HG03442 (cell line): ENCODE data around the gene PNMA8C.
"Not testable (repeated sequence)": the region's sequence is repeated elsewhere in the genome, so short reads cannot be mapped to it uniquely, and the experiment has no call there.

Experiments
- ATAC-seq: cut with Tn5 transposase; IDR thresholded peaks from one replicate; pipeline ENCODE4 v1.9.1; 2021; ENCODE audit warnings: mild to moderate bottlenecking, moderate library complexity; ENCODE audit not compliant: unreplicated experiment

Gene PNMA8C

DNA sequence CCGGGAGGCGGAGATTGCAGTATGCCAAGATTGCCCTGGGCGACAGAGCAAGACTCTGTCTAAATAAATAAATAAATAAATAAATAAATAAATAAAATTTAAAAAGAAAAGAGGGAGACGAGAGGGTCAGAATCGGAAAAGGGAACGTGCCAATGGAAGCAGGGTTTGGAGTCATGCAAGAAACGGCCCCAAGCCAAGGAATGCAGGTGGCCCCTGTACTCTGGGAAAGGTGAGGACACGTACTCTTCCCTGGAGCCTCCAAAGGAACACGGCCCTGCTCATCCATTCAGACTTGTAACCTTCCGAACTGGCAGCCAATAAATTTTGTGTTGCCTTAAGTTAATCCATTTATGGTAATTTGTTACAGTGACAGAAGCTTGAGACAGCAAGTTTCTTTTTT, 19.9 kb upstream of the PNMA8C start:
- no peak for ATAC-seq

DNA sequence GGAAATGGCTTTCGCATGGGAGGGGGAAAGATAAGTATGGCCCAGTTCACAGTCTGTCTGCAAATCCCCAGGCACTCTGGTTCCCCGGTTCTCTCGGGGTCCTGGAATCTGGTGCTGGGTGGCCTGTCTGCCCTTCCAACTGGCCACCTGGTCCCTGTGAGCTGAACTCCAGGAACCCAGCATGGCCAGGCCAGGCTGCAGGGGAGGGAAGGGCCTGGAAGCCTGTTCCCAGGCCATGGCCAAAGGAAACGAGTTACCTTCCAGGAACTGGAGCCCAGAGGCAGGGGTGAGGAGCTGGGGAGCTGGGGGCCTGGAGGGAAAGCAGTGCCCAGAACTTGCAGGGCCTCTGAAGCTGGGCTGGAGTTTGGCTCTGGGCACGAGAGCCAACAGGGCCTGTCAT, 19.1 kb upstream of the PNMA8C start:
- no peak for ATAC-seq

DNA sequence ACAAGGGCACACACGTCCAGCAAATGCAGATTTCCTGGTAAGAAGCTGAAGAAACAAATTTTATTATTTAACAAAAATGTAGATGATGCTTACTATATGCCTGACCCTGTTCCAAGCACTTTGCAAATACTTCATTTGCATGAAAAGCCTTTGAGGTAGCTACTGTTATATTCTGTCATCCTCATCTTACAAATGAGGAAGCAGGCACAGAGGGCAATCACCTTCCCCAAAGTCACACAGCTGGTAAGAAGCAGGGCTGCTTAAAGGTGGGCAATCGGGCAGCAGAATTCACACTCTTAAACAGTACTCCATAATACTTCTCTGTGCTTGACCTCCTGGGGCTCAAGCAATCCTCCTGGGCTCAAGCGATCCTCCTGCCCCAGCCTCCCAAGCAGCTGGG, 18.3 kb upstream of the PNMA8C start:
- ATAC-seq, result no peak

DNA sequence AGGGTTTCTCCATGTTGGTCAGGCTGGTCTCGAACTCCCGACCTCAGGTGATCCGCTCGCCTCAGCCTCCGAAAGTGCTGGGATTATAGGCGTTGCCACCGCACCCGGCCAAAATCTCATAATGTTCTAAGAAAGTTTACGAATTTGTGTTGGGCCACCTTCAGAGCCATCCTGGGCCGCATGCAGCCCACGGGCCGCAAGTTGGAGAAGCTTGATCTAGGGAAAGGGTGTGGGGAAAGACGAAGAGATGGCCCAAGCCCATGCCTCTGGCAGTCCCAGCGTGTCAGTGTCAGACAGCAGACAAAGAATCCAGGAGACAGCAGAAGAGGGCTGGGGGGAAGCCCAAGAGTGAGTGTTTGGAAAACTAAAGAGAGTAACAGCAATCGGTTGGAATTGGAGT, 17.3 kb upstream of the PNMA8C start:
- ATAC-seq, result no peak

DNA sequence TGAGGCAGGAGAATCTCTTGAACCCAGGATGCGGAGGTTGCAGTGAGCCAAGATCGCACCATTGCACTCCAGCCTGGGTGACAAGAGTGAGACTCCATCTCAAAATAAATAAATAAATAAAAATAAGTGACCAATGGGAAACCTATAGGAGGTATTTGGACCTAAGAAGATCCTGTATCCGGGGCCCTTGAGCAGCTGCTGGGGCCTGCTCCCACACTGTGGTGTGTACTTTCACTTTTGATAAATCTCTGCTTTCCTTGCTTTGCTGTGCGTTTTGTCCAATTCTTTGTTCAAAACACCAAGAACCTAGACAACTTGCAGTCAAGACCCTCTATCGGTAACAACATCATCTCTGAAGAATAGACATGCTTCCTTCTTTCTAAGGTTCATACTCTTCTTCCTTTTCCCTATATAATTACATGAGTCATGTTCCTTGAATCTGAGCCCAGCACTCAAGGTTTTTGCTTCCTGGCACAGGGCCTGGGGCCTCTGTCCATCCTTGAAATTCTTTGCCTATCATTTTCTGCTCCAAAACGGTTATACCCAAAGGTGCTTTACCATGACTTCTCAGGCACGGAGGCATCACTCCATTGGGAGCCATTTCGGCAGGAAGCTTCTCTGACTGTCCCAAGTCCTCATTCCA, 14.2 kb upstream of the PNMA8C start:
- no peak for ATAC-seq

DNA sequence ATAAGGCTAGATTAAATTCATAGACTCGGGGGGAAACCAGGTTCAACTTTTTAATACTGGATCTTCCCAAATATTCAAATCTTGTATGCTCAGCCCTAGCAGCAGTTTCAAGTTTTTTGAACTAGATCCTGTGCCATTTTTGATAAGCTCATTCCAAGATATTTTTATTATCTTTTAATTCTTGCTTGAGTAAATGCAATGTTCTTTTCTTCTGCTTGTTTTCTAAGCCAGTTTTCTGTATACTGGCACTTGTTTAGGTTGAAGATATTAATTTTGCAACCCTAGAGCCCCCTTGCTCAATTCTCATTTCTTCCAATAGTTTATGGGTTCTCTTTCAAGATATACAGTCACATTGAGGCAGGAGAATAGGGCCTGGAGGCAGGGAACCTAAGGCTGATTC, 13.1 kb upstream of the PNMA8C start:
- ATAC-seq, result no peak

DNA sequence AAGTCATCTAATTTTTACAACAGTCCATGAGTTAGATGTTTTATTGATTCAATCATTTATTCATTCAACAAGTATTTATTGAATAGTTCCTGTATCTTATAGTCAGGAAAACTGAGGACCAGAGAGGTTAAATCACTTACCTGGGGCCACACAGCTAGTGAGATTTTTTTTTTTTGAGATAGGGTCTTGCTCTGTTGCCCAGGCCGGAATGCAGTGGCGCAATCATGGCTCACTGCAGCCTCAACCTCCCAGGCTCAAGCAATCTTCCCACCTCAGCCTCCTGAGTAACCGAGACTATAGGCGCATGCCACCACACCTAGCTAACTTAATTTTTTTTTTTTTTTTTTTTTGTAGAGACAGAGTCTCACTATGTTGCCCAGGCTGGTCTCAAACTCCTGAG, 7.0 kb upstream of the PNMA8C start:
- ATAC-seq, result not testable (repeated sequence)

DNA sequence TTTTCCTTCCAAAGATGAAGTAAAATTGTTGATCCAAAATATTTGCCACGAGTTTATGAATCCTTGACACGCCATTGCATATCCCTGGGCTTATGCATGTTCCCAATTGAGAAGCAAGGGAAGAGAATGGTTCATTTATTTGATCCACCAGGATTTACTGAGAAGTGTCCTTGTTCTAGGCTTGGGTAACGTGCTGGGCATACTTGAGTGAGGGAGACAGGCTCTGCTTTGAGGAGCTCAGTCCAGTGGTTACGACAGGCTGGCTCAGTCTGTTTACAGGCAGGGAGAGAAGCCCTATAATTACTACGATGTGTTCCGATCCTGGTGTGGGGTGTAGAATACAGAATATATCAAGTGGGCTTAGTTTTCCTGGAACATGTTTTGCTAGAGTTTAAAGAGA, 6.3 kb upstream of the PNMA8C start:
- no peak for ATAC-seq

DNA sequence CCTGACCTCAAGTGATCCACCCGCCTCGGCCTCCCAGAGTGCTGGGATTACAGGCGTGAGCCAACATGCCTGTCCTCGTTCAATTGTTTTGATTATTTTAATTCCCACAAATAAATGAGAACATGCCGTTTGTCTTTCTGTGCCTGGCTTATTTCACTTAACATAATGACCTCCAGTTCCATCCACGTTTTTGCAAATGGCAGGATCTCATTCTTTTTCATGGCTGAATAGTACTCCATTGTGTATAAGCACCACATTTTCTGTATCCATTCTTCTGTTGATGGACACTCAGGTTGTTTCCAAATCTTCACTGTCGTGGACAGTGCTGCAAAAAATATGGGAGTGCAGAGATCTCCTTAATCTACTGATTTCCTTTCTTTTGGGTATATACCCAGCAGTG, 4.7 kb upstream of the PNMA8C start:
- not testable (repeated sequence) for ATAC-seq

DNA sequence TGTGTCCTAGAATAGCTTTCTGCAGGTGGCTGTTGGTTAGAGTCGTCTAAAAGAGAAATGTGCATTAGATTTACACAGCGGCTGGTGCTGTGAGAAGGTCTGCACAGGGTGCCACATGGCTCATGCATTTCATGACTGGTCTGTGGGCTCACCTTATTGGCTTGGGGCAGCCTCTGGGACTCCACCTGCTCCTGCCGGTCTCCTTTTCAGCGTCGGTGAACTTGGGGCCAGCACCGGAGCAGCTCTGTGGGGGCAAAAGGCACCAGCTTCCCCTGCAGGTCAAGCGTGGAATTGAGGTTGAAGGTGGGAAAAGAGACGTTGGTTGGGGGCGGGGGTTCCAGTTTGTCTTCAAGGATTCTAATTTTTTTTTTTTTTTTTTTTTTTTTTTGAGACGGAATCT, 3.1 kb upstream of the PNMA8C start:
- ATAC-seq, result no peak

DNA sequence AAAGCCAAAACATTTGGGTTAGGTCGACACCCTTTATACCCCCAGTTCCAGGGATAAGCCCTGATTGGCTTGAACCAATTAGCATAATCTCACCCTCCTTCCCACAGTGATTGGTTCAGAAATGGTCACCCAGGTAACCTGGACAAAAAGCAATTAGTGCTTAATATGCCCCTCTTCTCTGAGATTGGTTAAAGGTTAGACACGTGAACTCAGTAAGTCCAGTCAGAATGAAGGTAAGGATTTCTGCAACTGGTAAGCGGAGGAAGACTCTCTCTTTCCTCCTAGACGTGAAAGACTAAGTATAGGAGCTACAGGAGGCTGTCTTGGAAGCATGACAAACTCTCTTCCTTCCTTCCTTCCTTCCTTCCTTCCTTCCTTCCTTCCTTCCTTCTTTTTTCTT, 1.3 kb upstream of the PNMA8C start:
- ATAC-seq, result no peak

DNA sequence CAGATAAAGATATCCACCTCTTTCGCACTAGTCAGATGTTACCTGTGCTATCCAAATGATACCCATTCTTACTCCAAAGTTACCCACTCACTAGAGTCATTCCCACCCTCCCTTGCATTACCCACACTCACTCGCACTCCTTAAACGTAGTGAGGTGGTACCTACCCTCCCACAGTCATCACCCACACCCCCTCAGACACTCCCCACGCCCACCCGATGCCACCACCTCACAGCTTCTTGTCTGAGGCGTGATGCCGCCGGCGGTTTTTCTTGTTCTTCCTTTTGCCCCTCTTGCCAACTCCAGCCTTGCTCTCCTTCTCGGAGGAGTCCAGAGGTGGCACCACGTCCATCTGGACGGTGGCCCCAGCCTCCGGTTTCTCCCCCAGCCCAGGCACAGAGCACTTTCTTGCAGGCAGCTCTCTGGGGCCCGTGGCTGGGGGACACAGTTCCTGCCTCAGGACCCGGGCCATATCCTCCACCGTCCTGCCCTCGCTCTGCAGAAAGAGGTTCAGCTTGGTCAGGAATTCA, 1.2 kb downstream of the PNMA8C start:
- no peak for ATAC-seq

DNA sequence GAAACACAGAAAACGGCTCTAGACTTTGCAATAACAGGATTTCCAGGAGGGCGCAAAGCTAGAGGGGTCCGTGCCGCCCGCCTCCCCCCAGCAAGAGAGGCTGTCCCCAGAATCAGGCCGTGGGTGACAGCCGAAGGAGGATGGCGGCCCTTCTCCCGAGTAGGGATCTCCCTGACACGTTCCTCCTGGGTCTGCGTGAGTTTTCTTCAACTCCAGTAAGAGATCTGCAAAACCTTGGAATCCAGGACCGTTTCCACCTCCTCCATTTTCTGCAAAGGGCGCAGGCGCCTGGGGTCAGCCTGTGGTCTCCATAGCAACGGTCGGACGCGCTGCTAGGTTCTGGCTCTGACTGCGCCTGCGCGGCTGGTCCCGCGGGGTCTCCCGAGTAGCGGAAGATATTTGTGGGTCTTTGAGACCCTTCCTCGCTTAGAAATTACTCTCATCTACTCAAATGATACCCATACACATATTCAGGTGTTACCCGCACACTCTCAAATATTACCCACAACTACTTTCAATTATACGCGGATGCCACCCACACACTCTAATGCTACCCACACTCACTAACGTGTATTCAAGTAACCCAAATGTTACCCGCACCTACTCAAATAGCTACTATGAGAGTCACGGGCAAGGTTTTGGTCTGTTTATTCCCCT, 2.1 kb downstream of the PNMA8C start:
- ATAC-seq, result no peak

DNA sequence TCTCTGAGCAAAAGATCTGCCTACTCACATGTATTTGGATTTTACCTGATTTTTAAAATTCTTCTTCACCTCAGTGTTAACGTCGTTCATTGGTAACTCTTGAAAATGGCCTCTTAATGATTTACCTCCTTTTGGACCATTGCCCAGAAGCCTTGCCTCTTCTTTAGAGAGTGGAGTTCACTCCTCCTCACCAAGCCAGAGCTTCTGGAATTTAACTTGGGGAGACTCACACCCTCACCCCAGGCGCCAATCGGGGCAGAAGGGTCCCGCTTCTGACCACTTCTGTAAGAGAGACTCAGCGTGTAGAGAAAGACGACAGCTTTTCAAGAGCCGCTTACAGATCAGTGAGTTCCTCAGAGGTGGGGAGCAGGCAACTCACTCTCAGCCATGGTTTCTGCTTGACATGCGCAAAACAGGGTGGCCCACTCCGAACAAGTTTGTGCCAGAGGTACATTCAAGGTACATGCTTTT, 2.7 kb downstream of the PNMA8C start:
- ATAC-seq, result no peak

DNA sequence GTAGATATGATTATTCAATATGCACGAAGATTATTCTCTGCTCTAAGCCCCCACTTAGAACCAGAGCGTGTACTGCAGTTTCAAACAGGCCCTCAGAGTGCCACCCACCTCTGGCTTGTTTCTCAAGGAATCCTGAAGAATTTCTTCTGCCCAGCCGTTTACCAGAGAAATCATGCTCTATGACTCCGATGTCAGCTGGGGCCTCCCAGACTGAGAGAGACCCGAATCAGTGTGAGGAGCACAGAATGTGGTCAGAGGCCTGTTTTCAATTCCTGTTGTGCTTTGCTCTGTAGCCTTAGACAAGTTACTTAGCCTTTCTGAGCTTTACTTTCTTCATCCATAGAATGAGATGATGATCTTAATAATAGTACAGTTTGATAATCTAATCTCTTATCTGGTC, 5.5 kb downstream of the PNMA8C start:
- no peak for ATAC-seq

DNA sequence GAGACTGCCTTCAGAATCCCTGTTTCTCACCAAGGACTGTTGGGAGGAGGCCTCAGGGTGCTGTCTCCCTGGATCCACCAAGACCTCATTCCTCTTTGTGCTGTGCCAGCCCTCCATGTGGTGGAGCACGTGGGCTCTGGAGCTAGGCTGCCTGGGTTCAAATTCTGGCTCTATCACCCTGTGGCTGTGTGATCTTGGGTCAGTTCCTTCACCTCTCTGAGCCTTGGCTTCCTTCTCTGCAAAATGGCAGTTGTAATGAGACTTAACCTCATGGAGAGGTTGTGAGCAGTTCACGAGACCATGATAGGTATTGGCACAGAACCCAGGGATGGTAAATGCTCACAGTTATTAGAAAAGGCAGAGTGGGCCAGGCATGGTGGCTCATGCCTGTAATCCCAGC, 6.4 kb downstream of the PNMA8C start:
- no peak for ATAC-seq

DNA sequence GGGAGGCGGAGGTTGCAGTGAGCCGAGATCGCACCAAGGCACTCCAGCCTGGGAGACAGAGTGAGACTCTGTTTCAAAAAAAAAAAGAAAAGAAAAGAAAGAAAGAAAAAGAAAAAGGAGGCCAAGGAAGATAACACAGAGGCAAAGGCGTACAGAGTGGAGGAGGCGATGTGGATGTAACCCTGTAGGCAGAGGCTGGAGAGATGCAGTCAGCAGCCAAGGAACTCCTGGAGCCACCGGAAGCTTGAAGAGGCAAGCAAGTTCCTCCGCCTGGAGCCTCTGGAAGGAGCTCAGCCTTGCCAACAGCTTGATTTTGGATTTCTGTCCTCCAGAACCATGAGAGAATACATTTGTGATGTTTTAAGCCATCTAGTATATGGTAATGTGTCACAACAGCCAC, 8.7 kb downstream of the PNMA8C start:
- ATAC-seq, result no peak

DNA sequence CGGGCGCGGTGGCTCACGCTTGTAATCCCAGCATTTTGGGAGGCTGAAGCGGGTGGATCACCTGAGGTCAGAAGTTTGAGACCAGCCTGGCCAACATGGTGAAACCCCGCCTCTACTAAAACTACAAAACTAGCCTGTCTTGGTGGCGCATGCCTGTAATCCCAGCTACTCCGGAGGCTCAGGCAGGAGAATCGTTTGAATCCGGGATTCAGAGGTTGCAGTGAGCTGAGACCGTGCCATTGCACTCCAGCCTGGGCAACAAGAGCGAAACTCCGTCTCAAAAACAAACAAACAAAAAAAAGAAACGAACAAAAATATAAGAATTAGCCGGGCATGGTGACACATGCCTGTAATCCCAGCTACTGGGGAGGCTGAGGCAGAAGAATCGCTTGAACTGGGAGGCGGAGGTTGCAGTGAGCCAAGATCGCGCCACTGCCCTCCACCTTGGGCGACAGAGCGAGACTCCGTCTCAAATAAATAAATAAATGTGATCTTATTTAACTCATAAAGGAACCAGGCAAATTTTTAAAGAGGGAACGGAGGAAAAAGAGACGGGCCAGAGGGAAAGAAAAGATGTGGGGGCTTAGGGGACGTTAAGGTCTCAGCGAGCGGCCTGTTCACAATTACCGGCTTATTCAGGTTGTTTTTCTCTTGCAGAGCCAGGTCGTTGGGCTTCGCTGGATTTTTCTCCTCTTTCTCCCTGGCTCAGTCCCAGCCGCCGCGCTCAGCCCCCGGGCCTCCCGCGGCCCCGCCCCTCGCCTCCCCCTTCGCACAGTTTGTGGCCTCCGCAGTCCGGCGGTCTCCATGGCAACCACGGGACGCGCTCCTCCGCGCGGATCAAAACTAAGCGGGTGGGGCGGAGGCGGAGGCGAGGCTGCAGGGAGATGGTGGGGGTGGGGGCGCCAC, 12.7 kb downstream of the PNMA8C start:
- not testable (repeated sequence) for ATAC-seq

DNA sequence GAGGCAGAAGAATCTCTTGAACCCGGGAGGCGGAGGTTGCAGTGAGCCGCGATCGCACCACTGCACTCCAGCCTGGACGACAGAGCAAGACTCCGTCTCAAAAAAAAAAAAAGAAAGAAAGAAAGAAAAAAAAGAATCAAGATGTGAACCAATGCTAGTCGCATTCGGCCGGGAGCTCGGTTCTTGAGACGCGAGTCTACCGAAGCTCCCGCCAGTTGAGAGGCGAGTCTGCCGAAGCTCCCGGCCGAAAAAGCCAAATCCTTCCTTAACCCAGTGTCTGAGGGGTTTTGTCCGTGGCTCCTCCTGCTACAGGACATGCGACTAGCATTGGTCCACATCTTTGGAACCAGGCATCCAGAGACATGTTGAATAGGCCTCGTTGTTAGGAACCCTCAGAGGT, 13.8 kb downstream of the PNMA8C start:
- not testable (repeated sequence) for ATAC-seq

DNA sequence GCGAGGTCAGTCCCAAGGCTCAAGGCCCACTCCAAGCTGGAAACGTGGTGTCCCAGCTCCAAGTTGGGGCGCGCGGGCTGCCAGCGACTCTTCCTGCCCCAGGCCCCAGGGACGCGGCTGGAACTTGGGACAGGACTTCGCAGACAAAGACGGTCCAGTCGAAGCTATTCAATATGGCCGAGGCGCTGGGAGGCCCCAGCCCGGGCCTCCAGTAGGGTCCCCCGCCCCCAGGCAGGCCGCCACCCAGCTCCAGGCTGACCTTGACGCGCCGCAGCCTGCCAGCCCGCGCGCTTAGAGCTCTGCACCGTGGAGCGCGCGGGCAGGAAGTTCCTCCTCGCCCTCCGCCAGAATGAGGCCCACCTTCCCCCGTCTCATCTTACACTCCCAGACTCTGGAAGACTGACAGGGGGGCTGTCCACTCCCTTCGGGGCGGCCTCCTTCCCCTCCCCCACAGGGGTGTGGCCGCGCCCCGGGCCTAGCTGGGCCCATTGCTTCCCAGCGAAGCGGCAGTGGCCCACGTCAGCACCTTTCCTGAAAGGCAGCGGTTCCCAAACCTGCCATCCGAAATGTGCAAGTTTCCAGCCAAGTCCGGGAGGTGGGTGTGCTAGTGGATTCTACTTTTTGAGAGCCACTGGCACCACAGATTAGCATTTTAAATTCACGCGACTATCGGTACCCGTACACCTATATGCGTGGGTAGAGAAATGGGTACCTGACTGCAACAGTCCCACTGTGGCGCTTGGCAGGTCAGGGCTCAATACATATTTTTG, 15.3 kb downstream of the PNMA8C start, which contains the start of gene CCDC8:
CCDC8 (minus strand) TSS at position 303 of the 770 bp plus-strand sequence. CDS start 754 bp downstream, outside the sequence.
- ATAC-seq, result no peak
